Gastroesophageal sphincter (tissue), 4 donors: ENCODE measurements around the gene XRCC3. TPM values are rescaled to one million over a fixed set of nuclear protein-coding genes. Genes with fewer than 3 reads are reported as not detected.

Experiments
- ATAC-seq: fragments of 150-250 bp; one replicate; pipeline ENCODE4 v1.9.1; 2016; ENCODE audit warnings: mild to moderate bottlenecking, moderate library complexity
- H3K27ac ChIP-seq, 4 donors: fragments of 200-600 bp; sonication (generic) in 3 of 4; 1 replicate in 3 of 4; 2 replicates in 1 of 4; pipeline ENCODE4 v1.5.1; 2016 to 2019
- H3K27me3 ChIP-seq: fragments of 200-600 bp; sonication (generic); one replicate; pipeline ENCODE4 v1.5.1; 2019
- H3K36me3 ChIP-seq, 2 donors: fragments of 200-600 bp; sonication (generic); one replicate each; pipeline ENCODE4 v1.5.1; 2019; ENCODE audit warnings: control low read depth in 1 of 2
- H3K4me1 ChIP-seq, 3 donors: fragments of 200-600 bp; sonication (generic); 1 replicate in 2 of 3; 2 replicates in 1 of 3; pipeline ENCODE4 v1.5.1; 2016 to 2019; ENCODE audit warnings: control low read depth in 2 of 3
- H3K4me3 ChIP-seq, 2 donors: fragments of 200-600 bp; sonication (generic); one replicate each; pipeline ENCODE4 v1.5.1; 2019; ENCODE audit warnings: mild to moderate bottlenecking in 1 of 2, moderate library complexity in 1 of 2
- H3K9me3 ChIP-seq, 3 donors: fragments of 200-600 bp; sonication (generic); one replicate each; pipeline ENCODE4 v1.5.1; 2017 to 2019; ENCODE audit warnings: control low read depth in 2 of 3
- EP300 ChIP-seq: sonication (generic); formaldehyde crosslinking; IDR thresholded peaks from one replicate; pipeline ENCODE4 v1.6.1; 2017; ENCODE audit warnings: antibody characterized with exemption, mild to moderate bottlenecking
- POLR2A ChIP-seq, 2 donors: fragments of 450-650 bp; IDR thresholded peaks; one replicate each; pipeline ENCODE4 v1.6.1; 2017; ENCODE audit warnings: antibody characterized with exemption in 2 of 2, mild to moderate bottlenecking in 2 of 2, moderate library complexity in 1 of 2
- POLR2AphosphoS5 ChIP-seq: sonication (generic); formaldehyde crosslinking; IDR thresholded peaks from one replicate; pipeline ENCODE4 v1.6.1; 2017; ENCODE audit warnings: antibody characterized with exemption
- WGBS, 2 donors: methylation state at CpG; one replicate each; pipeline ENCODE4 v1.1.5; 2018; ENCODE audit warnings: low coverage in 1 of 2; 5-methylcytosine and 5-hydroxymethylcytosine counted together
- total RNA-seq, 4 donors: library from RNA; depleted of rRNA; stranded (reverse); fragments of >200 nt; gene quantifications; one replicate each; pipeline ENCODE4 v1.1.0, GENCODE V29; 2016
- TF ChIP-seq, protein P1 (sequence below), 4 experiments: fragments of 200-600 bp in 2 of 4; fragments of 450-650 bp in 2 of 4; sonication (generic) in 1 of 4; IDR thresholded peaks; one replicate each; pipeline ENCODE4 v1.5.1; 2017 to 2019; ENCODE audit warnings: antibody characterized with exemption in 4 of 4, mild to moderate bottlenecking in 2 of 4, moderate library complexity in 2 of 4

The XRCC3 gene
- total RNA-seq, 4 donors from 2014 or later, result 1.2 to 7.8 (median 3.6) TPM

- TF ChIP-seq, protein P1, sequence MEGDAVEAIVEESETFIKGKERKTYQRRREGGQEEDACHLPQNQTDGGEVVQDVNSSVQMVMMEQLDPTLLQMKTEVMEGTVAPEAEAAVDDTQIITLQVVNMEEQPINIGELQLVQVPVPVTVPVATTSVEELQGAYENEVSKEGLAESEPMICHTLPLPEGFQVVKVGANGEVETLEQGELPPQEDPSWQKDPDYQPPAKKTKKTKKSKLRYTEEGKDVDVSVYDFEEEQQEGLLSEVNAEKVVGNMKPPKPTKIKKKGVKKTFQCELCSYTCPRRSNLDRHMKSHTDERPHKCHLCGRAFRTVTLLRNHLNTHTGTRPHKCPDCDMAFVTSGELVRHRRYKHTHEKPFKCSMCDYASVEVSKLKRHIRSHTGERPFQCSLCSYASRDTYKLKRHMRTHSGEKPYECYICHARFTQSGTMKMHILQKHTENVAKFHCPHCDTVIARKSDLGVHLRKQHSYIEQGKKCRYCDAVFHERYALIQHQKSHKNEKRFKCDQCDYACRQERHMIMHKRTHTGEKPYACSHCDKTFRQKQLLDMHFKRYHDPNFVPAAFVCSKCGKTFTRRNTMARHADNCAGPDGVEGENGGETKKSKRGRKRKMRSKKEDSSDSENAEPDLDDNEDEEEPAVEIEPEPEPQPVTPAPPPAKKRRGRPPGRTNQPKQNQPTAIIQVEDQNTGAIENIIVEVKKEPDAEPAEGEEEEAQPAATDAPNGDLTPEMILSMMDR (IDR thresholded peaks at IDR 0.05), result no peak
- TF ChIP-seq POLR2AphosphoS5, result no peak
- no peak for TF ChIP-seq POLR2A (IDR thresholded peaks at IDR 0.05)
- TF ChIP-seq EP300, result no peak
- Histone ChIP-seq H3K4me3 (no peak overlapping the region), H3K27me3 (no peaks in the 10 kb centered on the region), H3K27ac (peak overlapping the region in 2 of 4 donors; percentile 91 to 93), H3K4me1 (peaks cover 8 to 100% (median 28%) of the 10 kb centered on the region in 3 donors), H3K9me3 (no peaks in the 10 kb centered on the region), H3K36me3 (peaks cover 0 to 74% of the 10 kb centered on the region in 2 donors)
- WGBS, 2 donors, result 77 to 85% methylated on average over 14 of the region's 14 CpGs
- ATAC-seq, result no peak
Measured at GRCh38 chr14:103733651-103734050, 18.4 kb upstream of the XRCC3 start.

DNA sequence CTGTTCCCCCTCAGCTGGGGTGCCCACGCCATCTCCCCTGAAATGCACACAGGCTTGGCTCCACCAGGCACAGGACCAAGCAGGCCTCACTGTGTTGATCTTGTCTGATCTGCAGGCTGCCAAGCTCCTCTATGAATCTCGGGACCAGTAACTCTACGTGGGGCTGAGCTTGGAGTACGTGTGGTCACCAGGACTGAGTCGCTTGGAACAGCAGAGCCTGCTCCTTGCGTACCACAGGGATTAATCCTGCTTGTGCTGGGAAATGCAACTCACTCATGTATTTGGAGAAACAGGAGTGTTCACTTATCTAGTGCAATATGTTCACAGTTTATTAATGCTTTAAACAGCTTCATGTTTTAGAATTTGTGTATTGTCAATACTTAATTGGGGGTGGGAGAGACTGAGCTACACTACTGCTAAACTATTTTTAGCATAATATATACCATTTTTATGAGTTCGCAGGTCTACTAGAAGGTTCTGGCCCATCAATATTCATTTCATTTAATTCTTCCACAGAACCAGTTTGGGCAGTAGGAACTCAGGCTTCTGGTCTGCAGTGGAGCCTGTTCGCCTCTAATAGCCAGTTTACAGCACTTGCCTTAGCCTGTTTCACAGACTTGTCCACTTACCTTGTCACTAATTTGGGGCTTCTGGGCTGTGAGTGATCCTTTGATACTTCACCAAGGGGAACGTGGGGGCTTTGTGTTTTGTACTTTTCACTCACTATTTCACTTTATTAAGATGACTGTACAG, 17.8 kb upstream of the XRCC3 start:
- H3K4me1 ChIP-seq, result peaks cover 8 to 100% (median 28%) of the 10 kb centered on the region in 3 donors
- H3K27me3 ChIP-seq, result no peaks in the 10 kb centered on the region
- 82 to 86% methylated on average over 1 to 3 of the region's 9 CpGs for WGBS, 2 donors
- no peak for ATAC-seq
- TF ChIP-seq POLR2A (IDR thresholded peaks at IDR 0.05), result no peak
- peak; percentile 89 for TF ChIP-seq POLR2AphosphoS5
- peaks cover 0 to 74% of the 10 kb centered on the region in 2 donors for H3K36me3 ChIP-seq
- no peaks in the 10 kb centered on the region for H3K9me3 ChIP-seq
- peak overlapping the region in 3 of 4 donors; percentile 8 to 93 (median 20) for H3K27ac ChIP-seq
- H3K4me3 ChIP-seq, result no peak overlapping the region

DNA sequence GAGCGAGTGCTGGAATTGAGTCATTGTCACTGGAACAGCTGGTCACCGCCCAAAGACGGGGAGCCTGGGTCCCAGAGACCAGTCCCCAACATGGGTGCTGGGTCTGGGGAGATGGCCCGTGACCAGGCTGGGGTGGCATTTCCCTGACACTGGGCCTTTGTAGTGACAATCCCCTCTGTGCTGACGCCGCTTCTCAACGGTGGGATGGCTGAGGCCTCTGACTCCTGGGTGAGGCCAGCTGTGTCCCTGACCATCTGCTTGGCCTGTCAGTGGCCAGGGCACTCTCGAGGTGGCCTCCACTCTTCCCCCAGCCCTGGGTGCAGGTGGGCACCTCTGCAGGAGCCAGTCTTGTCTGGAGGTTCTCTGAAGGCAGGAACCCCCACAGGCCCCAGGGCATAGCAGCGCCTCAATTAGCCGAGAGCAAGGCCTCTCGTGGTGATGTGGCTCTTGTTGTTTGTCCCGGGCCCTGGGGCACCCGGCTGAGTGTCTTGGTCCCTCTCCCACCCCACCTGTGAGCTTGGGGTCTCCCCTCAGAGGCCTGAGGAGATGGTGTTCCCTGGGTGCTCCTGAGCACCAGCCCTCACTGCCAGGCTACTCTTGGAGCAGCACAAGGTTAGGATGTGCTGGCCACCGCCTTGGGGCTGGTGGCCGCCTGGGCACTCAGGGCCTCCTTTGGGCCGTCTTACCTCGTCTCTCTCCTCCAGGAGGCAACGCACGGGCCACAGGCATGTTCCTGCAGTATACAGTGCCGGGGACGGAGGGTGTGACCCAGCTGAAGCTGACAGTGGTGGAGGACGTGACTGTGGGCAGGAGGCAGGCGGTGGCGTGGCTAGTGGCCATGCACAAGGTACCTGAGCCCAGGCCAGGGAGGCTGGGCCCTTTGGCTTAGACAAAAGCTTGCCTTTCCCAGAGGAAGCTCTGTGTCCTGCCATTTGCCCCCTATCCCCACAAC, 16.9 kb upstream of the XRCC3 start:
- TF ChIP-seq POLR2A (IDR thresholded peaks at IDR 0.05), result no peak
- TF ChIP-seq, protein P1 (IDR thresholded peaks at IDR 0.05), result no peak
- TF ChIP-seq POLR2AphosphoS5, result no peak
- no peak for TF ChIP-seq EP300
- WGBS, 2 donors, result no CpG with 5 or more reads among the region's 24 CpGs
- H3K9me3 ChIP-seq, result no peaks in the 10 kb centered on the region
- H3K27ac ChIP-seq, result peak overlapping the region in 3 of 4 donors; percentile 8 to 93 (median 9)
- H3K4me3 ChIP-seq, result no peak overlapping the region
- no peaks in the 10 kb centered on the region for H3K27me3 ChIP-seq
- peaks cover 8 to 100% (median 24%) of the 10 kb centered on the region in 3 donors for H3K4me1 ChIP-seq
- peaks cover 0 to 82% of the 10 kb centered on the region in 2 donors for H3K36me3 ChIP-seq
- ATAC-seq, result no peak

DNA sequence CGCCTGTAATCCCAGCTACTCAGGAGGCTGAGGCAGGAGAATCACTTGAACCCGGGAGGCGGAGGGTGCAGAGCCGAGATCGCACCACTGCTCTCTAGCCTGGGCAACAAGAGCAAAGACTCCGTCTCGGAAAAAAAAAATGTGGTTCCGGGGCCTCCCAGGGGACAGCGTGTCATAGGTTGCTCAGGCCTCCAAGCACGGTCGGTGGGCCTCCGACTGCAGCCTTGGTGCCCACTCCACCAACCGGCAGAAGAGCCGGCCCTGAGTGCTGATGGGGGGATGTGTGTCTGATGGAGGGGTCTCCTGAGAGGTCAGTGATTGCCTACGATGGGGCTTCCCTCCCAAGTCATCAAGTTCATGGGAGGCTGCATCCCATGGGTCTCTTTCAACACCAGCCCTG, 16.2 kb upstream of the XRCC3 start:
- Histone ChIP-seq H3K36me3 (peaks cover 0 to 88% of the 10 kb centered on the region in 2 donors), H3K4me3 (no peak overlapping the region), H3K27ac (peak overlapping the region in 1 of 4 donors; percentile 68), H3K4me1 (peaks cover 8 to 100% (median 20%) of the 10 kb centered on the region in 3 donors), H3K9me3 (no peaks in the 10 kb centered on the region), H3K27me3 (no peaks in the 10 kb centered on the region)
- no peak for ATAC-seq
- TF ChIP-seq POLR2A (IDR thresholded peaks at IDR 0.05) (no peak), POLR2AphosphoS5 (no peak)
- TF ChIP-seq, protein P1 (IDR thresholded peaks at IDR 0.05), result no peak
- WGBS, 2 donors, result 87% methylated on average over 4 of the region's 15 CpGs; no CpG with 5 or more reads in 1 of the 2 donors

DNA sequence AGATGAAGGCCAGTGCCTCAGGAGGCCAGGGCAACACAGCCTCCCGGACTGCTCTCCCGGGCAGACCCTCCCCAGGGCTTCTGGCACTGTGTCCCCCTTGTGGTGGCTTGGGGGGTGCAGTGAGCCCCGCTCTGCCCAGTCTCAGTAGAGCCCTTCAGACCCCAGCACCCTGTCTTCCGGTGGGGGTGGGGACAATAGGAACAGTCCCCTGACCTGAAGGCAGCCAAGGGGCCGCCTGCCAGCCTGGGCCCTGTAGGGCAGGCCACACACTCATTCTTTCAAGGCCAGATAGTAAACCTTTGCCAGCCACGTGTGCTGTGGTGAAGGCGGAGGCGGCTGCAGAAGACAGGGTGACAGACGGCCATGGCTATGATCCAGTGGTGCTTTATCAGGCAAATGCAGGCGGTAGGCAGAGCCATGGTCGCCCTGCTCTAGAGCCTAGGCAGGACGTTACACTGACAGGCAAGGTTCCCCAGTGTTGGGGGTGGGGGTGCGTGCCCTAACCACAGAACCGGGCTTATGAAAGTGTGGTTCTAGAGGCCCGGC, 15.3 kb upstream of the XRCC3 start:
- H3K36me3 ChIP-seq, result peaks cover 0 to 97% of the 10 kb centered on the region in 2 donors

More for the DNA sequence above, 15.3 kb upstream of the XRCC3 start:
- Histone ChIP-seq H3K9me3 (no peaks in the 10 kb centered on the region), H3K4me1 (peaks cover 3 to 100% (median 17%) of the 10 kb centered on the region in 3 donors), H3K27me3 (no peaks in the 10 kb centered on the region), H3K4me3 (no peak overlapping the region), H3K27ac (peak overlapping the region in 3 of 4 donors; percentile 4 to 68 (median 42))
- WGBS, 2 donors, result 38 to 75% methylated on average over 2 to 4 of the region's 15 CpGs
- no peak for TF ChIP-seq POLR2A (IDR thresholded peaks at IDR 0.05)
- TF ChIP-seq, protein P1 (IDR thresholded peaks at IDR 0.05), result peak in 1 of 4 experiments; percentile 14
- TF ChIP-seq POLR2AphosphoS5, result peak; percentile 79
- no peak for TF ChIP-seq EP300
- peak; percentile 68 for ATAC-seq
